HUDEP-2 (cell line): ENCODE data around the gene VAMP3.

Experiments used
- DNase-seq, 76 experiments: peaks; one replicate each; lab custom pipeline; 2025; ENCODE audit not compliant: unreplicated experiment in 76 of 76; lab: John Stamatoyannopoulos, UW

Gene VAMP3

DNA sequence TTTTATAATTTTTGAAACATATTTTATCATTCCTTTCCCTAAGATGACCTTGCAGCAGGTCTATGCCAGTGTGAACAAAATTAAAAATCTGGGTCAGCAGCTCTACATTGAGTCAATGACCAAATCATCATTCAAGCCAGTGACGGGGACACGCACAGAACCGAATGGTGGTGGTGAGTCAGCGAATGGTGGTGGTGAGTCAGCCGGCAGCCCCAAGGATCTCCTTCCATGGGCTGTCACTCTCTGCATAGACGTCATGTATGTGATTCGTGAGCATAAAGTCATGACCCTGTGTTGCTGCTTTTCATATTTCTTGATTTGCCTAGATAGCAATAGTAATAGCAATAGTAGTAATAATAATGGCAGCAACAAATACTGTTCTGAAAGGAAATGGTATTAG, 39.3 kb downstream of the VAMP3 start:
- DNase-seq, result peak in 2 of 76 experiments; percentile 7 to 17

DNA sequence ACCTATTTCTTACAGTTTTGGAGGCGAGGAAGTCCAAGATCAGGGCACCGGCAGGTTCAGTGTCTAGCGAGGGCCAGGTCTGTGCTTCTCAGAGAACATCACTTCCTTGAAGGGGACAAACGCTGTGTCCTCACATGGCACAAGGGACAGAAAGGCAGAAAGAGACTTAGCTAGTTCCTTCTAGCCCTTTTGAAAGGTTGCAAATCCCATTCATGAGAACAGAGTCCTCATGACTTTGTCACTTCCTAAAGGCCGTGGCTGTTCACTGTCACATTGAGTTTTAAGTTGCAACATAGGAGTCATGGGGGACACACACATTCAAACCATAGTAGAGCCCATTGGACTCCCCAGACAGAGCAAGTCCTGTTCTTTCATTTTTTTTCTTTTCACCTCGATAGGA, 40.4 kb downstream of the VAMP3 start:
- no peak for DNase-seq

DNA sequence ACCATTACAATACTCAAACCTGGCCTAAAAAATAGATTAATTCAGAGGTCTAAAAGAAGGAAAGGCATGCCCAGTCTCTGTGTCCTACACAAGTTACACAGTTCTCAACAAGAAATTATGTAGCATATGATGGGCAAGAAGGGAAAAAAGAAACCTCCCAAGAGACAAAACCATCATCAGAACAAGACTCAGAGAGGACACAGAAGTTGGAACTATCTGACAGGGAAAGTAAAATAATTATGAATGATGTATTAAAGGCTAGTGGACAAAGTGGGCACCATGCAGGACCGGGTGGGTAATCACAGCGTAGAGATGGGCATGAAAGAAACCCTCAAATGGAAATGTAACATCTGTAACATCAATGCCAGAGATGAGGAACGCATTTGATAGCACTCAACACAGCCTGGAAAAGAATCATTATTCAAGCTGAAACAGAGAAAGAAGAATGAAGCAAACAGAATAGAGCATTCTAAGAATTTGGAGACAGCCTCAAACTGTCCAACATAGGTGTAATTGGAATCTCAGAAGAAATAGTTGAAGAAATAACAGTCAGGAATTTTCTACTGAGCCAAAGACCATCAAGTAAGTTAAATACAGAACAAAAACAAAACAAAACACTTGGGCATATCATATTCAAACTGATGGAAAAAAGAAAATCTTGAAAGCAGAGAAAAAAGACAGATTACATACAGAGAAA, 42.7 kb downstream of the VAMP3 start:
- DNase-seq, result no peak

DNA sequence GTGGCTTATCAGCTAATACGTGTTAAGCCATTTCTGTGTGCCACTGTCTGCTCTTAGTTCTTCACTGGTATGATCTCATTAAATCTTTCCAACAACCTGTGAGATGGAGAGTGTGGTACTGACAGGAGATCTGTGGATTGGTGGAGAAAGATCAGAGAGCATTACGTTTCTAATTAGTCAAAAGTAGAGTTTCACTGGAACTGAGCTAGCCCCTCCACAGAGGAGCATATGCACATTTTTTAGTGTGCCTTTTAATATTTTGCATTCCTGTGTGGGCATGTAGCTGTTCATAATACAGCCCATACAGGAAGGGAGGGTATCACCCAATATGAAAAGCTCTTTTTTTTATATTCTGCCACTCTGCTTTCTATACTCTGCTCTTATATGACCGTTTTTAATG, 50.2 kb downstream of the VAMP3 start:
- DNase-seq, result no peak

DNA sequence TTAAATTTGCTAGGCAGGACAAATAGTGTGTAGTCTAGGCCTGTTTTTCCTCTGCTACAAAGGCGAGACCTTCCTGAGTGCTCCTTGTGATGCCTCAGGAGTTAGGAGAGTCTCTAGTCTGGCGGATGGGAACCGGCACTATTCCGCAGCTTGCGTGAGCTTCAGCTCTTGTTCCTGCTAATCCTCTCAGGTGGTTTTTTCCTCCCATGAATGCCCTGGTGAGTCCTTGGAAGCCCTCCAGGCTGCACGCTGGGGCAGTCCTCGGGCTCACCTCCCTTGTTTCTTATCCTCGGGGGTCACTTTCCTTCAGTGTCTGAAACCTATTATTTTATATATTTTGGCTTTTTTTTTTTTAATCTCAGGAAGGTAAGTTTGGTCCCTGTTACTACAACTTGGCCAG, 53.6 kb downstream of the VAMP3 start:
- no peak for DNase-seq

DNA sequence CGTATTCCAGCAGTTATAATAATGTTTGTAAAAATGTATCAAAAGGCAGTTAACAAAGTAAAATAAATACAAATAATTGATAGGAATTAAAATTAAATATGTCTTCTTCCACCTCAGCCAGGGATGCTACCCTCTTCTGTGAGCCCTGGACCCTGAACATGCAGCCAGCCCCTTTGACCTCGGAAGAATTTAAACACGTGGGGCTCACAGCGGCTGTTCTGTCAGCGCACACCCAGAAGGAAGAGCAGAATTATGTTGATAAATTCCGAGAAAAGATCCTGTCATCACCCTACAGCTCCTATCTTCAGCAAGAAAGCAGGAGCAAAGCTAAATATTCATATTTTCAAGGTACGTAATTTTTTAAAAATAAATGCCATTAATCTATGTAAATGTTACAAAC, 55.3 kb downstream of the VAMP3 start:
- DNase-seq, result peak in 9 of 76 experiments; percentile 4 to 27 (median 13)

DNA sequence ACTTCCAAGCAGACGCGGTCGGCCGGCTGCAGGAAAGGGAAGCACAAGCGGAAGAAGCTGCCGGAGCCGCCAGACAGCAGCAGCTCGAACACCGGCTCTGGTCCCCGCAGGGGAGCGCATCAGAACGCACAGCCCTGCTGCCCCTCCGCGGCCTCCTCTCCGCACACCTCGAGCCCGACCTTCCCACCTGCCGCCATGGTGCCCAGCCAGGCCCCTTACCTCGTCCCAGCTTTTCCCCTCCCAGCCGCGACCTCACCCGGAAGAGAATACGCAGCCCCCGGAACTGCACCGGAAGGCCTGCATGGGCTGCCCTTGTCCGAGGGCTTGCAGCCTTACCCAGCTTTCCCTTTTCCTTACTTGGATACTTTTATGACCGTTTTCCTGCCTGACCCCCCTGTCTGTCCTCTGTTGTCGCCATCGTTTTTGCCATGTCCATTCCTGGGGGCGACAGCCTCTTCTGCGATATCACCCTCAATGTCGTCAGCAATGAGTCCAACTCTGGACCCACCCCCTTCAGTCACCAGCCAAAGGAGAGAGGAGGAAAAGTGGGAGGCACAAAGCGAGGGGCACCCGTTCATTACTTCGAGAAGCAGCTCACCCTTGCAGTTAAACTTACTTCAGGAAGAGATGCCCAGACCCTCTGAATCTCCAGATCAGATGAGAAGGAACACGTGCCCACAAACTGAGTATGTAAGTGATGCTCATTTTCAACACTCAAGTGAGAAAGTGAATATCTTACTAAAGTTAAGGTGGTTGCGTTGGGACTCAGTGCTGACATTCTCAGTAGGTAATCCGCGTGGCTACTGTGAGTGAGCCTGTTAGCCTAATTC, 56.2 kb downstream of the VAMP3 start:
- DNase-seq, result peak in 39 of 76 experiments; percentile 8 to 62 (median 33)
